ENCODE data around the gene SLC22A12.

DNA sequence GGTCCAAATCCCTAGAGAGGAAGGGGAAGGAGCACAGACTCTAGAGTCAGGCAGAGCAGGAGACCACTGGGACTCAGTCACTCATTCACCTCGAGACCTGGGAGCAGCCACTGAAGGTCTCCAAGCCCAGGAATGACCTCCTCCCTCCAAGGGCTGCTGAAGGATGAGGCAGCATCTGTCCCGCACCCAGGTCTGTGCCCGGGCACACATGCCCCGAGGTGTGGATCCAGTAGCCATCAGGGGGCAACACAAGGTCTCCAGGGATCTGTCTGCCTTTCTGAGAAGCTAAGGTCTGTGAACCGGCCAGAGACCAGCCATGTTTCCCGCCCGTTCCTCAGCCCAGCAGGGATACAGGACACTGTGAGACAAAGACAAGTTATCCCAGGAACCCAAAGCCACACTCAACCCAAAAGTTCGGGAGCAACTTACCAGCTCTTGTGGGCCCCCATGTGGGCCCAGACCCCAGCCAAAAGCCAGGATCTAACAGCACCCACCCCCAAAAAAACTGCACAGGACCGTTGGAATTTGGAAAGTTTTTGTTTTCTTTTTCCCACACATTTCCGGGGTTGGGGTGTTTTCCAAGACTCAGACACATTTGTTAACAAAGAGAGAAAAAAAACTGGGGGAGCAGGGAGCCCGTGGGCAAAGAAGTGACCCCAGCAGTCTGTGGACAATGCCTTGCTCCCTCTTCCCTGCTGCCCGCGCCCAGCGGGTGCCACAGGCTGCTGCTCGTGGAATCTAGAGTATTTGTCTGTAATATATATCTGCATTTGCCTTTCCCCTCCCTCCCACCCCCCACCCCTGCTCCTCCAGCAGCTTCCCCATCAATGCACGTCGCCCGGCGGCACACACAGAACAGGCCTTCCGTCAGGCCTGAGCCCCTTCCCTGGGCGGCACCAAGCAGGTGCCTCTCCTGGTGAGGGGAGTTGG lies 14.9 kb downstream of the SLC22A12 start:
- TF ChIP-seq, protein P1, sequence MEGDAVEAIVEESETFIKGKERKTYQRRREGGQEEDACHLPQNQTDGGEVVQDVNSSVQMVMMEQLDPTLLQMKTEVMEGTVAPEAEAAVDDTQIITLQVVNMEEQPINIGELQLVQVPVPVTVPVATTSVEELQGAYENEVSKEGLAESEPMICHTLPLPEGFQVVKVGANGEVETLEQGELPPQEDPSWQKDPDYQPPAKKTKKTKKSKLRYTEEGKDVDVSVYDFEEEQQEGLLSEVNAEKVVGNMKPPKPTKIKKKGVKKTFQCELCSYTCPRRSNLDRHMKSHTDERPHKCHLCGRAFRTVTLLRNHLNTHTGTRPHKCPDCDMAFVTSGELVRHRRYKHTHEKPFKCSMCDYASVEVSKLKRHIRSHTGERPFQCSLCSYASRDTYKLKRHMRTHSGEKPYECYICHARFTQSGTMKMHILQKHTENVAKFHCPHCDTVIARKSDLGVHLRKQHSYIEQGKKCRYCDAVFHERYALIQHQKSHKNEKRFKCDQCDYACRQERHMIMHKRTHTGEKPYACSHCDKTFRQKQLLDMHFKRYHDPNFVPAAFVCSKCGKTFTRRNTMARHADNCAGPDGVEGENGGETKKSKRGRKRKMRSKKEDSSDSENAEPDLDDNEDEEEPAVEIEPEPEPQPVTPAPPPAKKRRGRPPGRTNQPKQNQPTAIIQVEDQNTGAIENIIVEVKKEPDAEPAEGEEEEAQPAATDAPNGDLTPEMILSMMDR (conservative IDR thresholded peaks at IDR 0.05; ENCODE audit: low read depth, low read length) = no peak
- TF ChIP-seq EZH2 (IDR thresholded peaks at IDR 0.05; ENCODE audit: low read length, unreplicated experiment) (no peak), EZH2phosphoT487 (IDR thresholded peaks at IDR 0.05; ENCODE audit: borderline replicate concordance, low read length) (no peak)
